ENCODE measurements around the gene SUGP2. TPM values are rescaled to one million over a fixed set of nuclear protein-coding genes. Genes with fewer than 3 reads are reported as not detected.
"Not testable (repeated sequence)": the region's sequence is repeated elsewhere in the genome, so short reads cannot be mapped to it uniquely, and the experiment has no call there.

SUGP2 gene
- total RNA-seq, 1 experiment from 2014 or later = 25.2 TPM

- no peak for DNase-seq (ENCODE audit: low spot score)
Measured at GRCh38 chr19:19033176-19033425, 216 bp downstream of the SUGP2 start.

GRCh38 chr19:19032420-19033175 is 719 bp downstream of the SUGP2 start:
- DNase-seq (ENCODE audit: low spot score) = no peak

- no peak for DNase-seq (ENCODE audit: low spot score)
Measured at GRCh38 chr19:19031891-19032290, 1.4 kb downstream of the SUGP2 start.

- DNase-seq (ENCODE audit: low spot score) = no peak
Measured at GRCh38 chr19:19028526-19028925, 4.8 kb downstream of the SUGP2 start.

- no peak for DNase-seq (ENCODE audit: low spot score)
Measured at GRCh38 chr19:19027228-19027627, 6.1 kb downstream of the SUGP2 start.

- DNase-seq (ENCODE audit: low spot score) = no peak
Measured at GRCh38 chr19:19026299-19026971, 6.9 kb downstream of the SUGP2 start.

- DNase-seq (ENCODE audit: low spot score) = no peak
Measured at GRCh38 chr19:19025861-19026260, 7.5 kb downstream of the SUGP2 start.

GRCh38 chr19:19023376-19023775 is 9.9 kb downstream of the SUGP2 start:
- DNase-seq (ENCODE audit: low spot score) = not testable (repeated sequence)

GRCh38 chr19:19022380-19022961 is 10.8 kb downstream of the SUGP2 start:
- no peak for DNase-seq (ENCODE audit: low spot score)

- no peak for DNase-seq (ENCODE audit: low spot score)
Measured at GRCh38 chr19:19021115-19021514, 12.2 kb downstream of the SUGP2 start.

- no peak for DNase-seq (ENCODE audit: low spot score)
Measured at GRCh38 chr19:19010551-19010950, 22.8 kb downstream of the SUGP2 start.

GRCh38 chr19:19009951-19010350 is 23.4 kb downstream of the SUGP2 start:
- DNase-seq (ENCODE audit: low spot score) = no peak

GRCh38 chr19:19006213-19006612 is 27.1 kb downstream of the SUGP2 start:
- DNase-seq (ENCODE audit: low spot score) = no peak

- DNase-seq (ENCODE audit: low spot score) = no peak
Measured at GRCh38 chr19:19004144-19004543, 29.2 kb downstream of the SUGP2 start.

GRCh38 chr19:18999896-19000620 is 33.3 kb downstream of the SUGP2 start:
- no peak for DNase-seq (ENCODE audit: low spot score)

- DNase-seq (ENCODE audit: low spot score) = peak; percentile 38
Measured at GRCh38 chr19:18999016-18999758, 34.1 kb downstream of the SUGP2 start.

- no peak for DNase-seq (ENCODE audit: low spot score)
Measured at GRCh38 chr19:18998276-18998675, 35.0 kb downstream of the SUGP2 start.

GRCh38 chr19:18996796-18997394 is 36.4 kb downstream of the SUGP2 start:
- DNase-seq (ENCODE audit: low spot score) = no peak

GRCh38 chr19:18996351-18996750 is 37.0 kb downstream of the SUGP2 start:
- no peak for DNase-seq (ENCODE audit: low spot score)

GRCh38 chr19:18995804-18996241 is 37.5 kb downstream of the SUGP2 start:
- peak; percentile 74 for DNase-seq (ENCODE audit: low spot score)

GRCh38 chr19:18993115-18993514 is 40.2 kb downstream of the SUGP2 start:
- DNase-seq (ENCODE audit: low spot score) = no peak
